Neural cell (in vitro differentiated cells): ENCODE data around the gene SEMA3B. TPM values are rescaled to one million over a fixed set of nuclear protein-coding genes. Genes with fewer than 3 reads are reported as not detected.

Source experiments
- H2AFZ ChIP-seq: fragments of 200-600, 300-800 bp; sonication (generic), shearing (Covaris generic); 2 replicates; pipeline ENCODE4 v1.6.0; 2014; ENCODE audit warnings: low read depth, mild to moderate bottlenecking, antibody characterized with exemption, low read length, moderate library complexity
- H3F3A ChIP-seq: fragments of 200-600 bp; shearing (Covaris generic); 2 replicates; pipeline ENCODE4 v1.6.1; 2016; ENCODE audit warnings: mild to moderate bottlenecking, moderate library complexity, mixed read lengths, antibody characterized with exemption, low read length; ENCODE audit not compliant: insufficient read depth, poor library complexity, severe bottlenecking
- H3K27ac ChIP-seq: fragments of 200-600, 300-800 bp; sonication (generic), shearing (Covaris generic); 2 replicates; pipeline ENCODE4 v1.5.1; 2014; ENCODE audit warnings: mild to moderate bottlenecking, low read length, moderate library complexity
- H3K27me3 ChIP-seq: fragments of 300-800, 200-600 bp; sonication (generic), shearing (Covaris generic); 2 replicates; pipeline ENCODE4 v1.6.0; 2014; ENCODE audit warnings: mild to moderate bottlenecking, low read depth, low read length, moderate library complexity; ENCODE audit not compliant: insufficient read depth
- H3K36me3 ChIP-seq: fragments of 300-800, 200-600 bp; sonication (generic), shearing (Covaris generic); 2 replicates; pipeline ENCODE4 v1.5.1; 2014; ENCODE audit warnings: mild to moderate bottlenecking, antibody characterized with exemption, low read length, moderate library complexity; ENCODE audit not compliant: insufficient read depth
- H3K4me2 ChIP-seq: fragments of 300-800, 200-600 bp; sonication (generic), shearing (Covaris generic); 2 replicates; pipeline ENCODE4 v1.6.0; 2014; ENCODE audit warnings: mild to moderate bottlenecking, low read length
- H3K4me3 ChIP-seq: fragments of 300-800, 200-600 bp; sonication (generic), shearing (Covaris generic); 2 replicates; pipeline ENCODE4 v1.5.1; 2014; ENCODE audit warnings: mild to moderate bottlenecking, low read length, moderate library complexity
- H3K79me2 ChIP-seq: fragments of 200-600 bp; shearing (Covaris generic); replicated peaks from 2 replicates; pipeline ENCODE4 v1.6.0; 2014; ENCODE audit warnings: mild to moderate bottlenecking, low read length, moderate library complexity; ENCODE audit not compliant: insufficient read depth
- H3K9ac ChIP-seq: fragments of 300-800, 200-600 bp; sonication (generic), shearing (Covaris generic); 2 replicates; pipeline ENCODE4 v1.6.1; 2016; ENCODE audit warnings: mild to moderate bottlenecking, low read length, mixed read lengths
- H3K9me2 ChIP-seq: fragments of 200-600 bp; shearing (Covaris generic); 2 replicates; pipeline ENCODE4 v1.6.1; 2016; ENCODE audit warnings: mild to moderate bottlenecking, low read length, mixed read lengths; ENCODE audit not compliant: insufficient read depth
- H3K9me3 ChIP-seq: fragments of 200-600, 300-800 bp; sonication (generic), shearing (Covaris generic); 2 replicates; pipeline ENCODE4 v1.6.1; 2016; ENCODE audit warnings: mild to moderate bottlenecking, mixed run types, low read length, moderate library complexity, mixed read lengths
- H4K20me1 ChIP-seq: fragments of 200-600 bp; shearing (Covaris generic); 2 replicates; pipeline ENCODE4 v1.6.1; 2016; ENCODE audit warnings: mild to moderate bottlenecking, mixed run types; ENCODE audit not compliant: insufficient read depth
- EP300 ChIP-seq: fragments of 450-650 bp; conservative IDR thresholded peaks from 2 replicates; pipeline ENCODE4 v1.6.1; 2014; ENCODE audit warnings: antibody characterized with exemption, mild to moderate bottlenecking, moderate library complexity; ENCODE audit not compliant: poor library complexity, severe bottlenecking
- EZH2 ChIP-seq: fragments of 200-600, 300-800 bp; shearing (Covaris generic), sonication (generic); IDR thresholded peaks from 2 replicates; pipeline ENCODE4 v1.6.1; 2014; ENCODE audit warnings: antibody characterized with exemption, low read length, borderline replicate concordance, mild to moderate bottlenecking; ENCODE audit not compliant: insufficient read depth, poor library complexity, severe bottlenecking
- MXI1 ChIP-seq: fragments of 450-650 bp; conservative IDR thresholded peaks from 2 replicates; pipeline ENCODE4 v1.6.1; 2014; ENCODE audit warnings: antibody characterized with exemption, mild to moderate bottlenecking; ENCODE audit not compliant: poor library complexity, severe bottlenecking
- POLR2AphosphoS5 ChIP-seq: IDR thresholded peaks from 2 replicates; pipeline ENCODE4 v1.6.1; 2012
- RAD21 ChIP-seq: fragments of 450-650 bp; conservative IDR thresholded peaks from 2 replicates; pipeline ENCODE4 v1.6.1; 2014; ENCODE audit warnings: antibody characterized with exemption, mild to moderate bottlenecking, moderate library complexity
- SMC3 ChIP-seq: fragments of 450-650 bp; conservative IDR thresholded peaks from 2 replicates; pipeline ENCODE4 v1.6.1; 2014; ENCODE audit warnings: antibody characterized with exemption, mild to moderate bottlenecking, moderate library complexity; ENCODE audit not compliant: poor library complexity
- TAF1 ChIP-seq: IDR thresholded peaks from 2 replicates; pipeline ENCODE4 v1.6.1; 2012; ENCODE audit warnings: low read depth
- polyA plus RNA-seq: library from polyadenylated mRNA; depleted of rRNA; stranded (reverse); fragments of >200 nt; gene quantifications from 2 replicates; pipeline ENCODE4 v1.2.3, GENCODE V29; 2014
- TF ChIP-seq, protein P1 (sequence below): fragments of 450-650 bp; IDR thresholded peaks from 2 replicates; pipeline ENCODE4 v1.5.1; 2014; ENCODE audit warnings: antibody characterized with exemption, mild to moderate bottlenecking, moderate library complexity; ENCODE audit not compliant: poor library complexity, severe bottlenecking
- TF ChIP-seq, protein P2 (sequence below): IDR thresholded peaks from 2 replicates; pipeline ENCODE4 v1.6.1; 2012; ENCODE audit warnings: borderline replicate concordance

The SEMA3B gene
- polyA plus RNA-seq, 1 donor from 2014 or later = 7.8 TPM

DNA sequence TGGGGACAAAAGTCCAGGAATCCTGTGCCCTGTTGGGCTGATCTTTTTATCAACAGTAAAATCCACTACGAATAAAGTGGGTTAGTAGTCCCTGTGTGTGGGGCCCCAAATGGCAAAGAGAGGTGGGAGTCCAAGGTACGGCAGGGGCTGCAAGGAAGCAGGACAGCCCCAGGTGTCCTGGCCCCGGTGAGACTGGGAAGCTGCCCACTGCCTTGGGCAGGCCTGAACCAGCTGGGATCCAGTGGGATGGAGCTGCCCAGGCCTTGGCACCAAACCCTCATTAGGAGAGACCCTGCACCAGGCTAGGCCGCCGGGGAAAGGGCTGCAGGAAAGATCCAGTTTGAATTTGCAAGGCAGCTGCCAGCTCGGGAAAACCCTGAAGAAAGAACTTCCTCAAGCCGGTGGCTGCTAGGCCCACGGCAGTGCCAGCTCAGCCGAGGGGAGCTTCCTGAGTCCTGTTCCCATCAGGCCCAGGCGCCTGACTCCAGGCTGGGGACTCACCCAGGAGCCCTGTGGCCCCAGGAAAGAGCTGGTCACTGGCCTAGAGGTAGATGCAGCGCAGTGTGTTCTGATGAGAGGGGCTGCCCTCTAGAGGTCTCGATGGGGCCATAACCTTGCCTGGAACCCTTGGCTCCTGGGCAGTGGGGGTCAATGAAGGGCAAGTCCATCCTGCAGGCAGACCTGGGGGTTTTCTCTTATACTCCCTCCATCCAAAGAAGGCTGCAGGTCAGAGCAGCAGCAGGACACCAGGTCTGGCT lies 47.4 kb upstream of the SEMA3B start:
- Histone ChIP-seq H3K9me3 (no peaks in the 10 kb centered on the region), H4K20me1 (no peaks in the 10 kb centered on the region), H3K27me3 (no peaks in the 10 kb centered on the region), H3K36me3 (no peaks in the 10 kb centered on the region), H3K9me2 (no peaks in the 10 kb centered on the region), H3K4me2 (no peak overlapping the region), H3K9ac (no peak overlapping the region), H3K79me2 (no peaks in the 10 kb centered on the region), H2AFZ (no peak overlapping the region), H3K4me3 (no peak overlapping the region), H3F3A (no peaks in the 10 kb centered on the region), H3K27ac (no peak overlapping the region)
- TF ChIP-seq, protein P1, sequence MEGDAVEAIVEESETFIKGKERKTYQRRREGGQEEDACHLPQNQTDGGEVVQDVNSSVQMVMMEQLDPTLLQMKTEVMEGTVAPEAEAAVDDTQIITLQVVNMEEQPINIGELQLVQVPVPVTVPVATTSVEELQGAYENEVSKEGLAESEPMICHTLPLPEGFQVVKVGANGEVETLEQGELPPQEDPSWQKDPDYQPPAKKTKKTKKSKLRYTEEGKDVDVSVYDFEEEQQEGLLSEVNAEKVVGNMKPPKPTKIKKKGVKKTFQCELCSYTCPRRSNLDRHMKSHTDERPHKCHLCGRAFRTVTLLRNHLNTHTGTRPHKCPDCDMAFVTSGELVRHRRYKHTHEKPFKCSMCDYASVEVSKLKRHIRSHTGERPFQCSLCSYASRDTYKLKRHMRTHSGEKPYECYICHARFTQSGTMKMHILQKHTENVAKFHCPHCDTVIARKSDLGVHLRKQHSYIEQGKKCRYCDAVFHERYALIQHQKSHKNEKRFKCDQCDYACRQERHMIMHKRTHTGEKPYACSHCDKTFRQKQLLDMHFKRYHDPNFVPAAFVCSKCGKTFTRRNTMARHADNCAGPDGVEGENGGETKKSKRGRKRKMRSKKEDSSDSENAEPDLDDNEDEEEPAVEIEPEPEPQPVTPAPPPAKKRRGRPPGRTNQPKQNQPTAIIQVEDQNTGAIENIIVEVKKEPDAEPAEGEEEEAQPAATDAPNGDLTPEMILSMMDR = no peak
- no peak for TF ChIP-seq SMC3
- no peak for TF ChIP-seq TAF1
- TF ChIP-seq RAD21 = no peak
- TF ChIP-seq, protein P2, sequence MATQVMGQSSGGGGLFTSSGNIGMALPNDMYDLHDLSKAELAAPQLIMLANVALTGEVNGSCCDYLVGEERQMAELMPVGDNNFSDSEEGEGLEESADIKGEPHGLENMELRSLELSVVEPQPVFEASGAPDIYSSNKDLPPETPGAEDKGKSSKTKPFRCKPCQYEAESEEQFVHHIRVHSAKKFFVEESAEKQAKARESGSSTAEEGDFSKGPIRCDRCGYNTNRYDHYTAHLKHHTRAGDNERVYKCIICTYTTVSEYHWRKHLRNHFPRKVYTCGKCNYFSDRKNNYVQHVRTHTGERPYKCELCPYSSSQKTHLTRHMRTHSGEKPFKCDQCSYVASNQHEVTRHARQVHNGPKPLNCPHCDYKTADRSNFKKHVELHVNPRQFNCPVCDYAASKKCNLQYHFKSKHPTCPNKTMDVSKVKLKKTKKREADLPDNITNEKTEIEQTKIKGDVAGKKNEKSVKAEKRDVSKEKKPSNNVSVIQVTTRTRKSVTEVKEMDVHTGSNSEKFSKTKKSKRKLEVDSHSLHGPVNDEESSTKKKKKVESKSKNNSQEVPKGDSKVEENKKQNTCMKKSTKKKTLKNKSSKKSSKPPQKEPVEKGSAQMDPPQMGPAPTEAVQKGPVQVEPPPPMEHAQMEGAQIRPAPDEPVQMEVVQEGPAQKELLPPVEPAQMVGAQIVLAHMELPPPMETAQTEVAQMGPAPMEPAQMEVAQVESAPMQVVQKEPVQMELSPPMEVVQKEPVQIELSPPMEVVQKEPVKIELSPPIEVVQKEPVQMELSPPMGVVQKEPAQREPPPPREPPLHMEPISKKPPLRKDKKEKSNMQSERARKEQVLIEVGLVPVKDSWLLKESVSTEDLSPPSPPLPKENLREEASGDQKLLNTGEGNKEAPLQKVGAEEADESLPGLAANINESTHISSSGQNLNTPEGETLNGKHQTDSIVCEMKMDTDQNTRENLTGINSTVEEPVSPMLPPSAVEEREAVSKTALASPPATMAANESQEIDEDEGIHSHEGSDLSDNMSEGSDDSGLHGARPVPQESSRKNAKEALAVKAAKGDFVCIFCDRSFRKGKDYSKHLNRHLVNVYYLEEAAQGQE = no peak
- no peak for TF ChIP-seq POLR2AphosphoS5
- TF ChIP-seq MXI1 = no peak
- TF ChIP-seq EZH2 = no peak
- no peak for TF ChIP-seq EP300

DNA sequence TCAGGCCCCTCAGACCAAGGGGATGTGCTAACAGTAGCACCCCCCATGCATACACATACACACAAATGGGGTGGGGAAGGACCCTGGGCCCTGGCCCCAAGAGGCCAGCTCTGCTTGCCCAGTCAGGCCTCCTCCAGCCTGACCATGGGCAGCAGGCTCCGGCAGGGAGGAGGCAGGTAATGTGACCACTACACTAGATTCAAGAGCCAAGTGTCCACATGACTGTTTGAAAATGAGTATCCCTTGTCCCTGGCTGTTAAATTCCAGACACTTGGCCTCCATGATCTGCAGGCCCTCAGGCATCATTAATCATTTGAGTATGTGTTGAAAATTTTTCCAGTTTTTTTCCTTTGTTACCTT lies 46.8 kb upstream of the SEMA3B start:
- Histone ChIP-seq H2AFZ (no peak overlapping the region), H3K4me2 (no peak overlapping the region), H4K20me1 (no peaks in the 10 kb centered on the region), H3K27ac (no peak overlapping the region), H3K9ac (no peak overlapping the region), H3K79me2 (no peaks in the 10 kb centered on the region), H3K36me3 (no peaks in the 10 kb centered on the region), H3K9me2 (no peaks in the 10 kb centered on the region), H3K4me3 (no peak overlapping the region), H3F3A (no peaks in the 10 kb centered on the region), H3K9me3 (no peaks in the 10 kb centered on the region), H3K27me3 (no peaks in the 10 kb centered on the region)
- no peak for TF ChIP-seq EP300
- no peak for TF ChIP-seq SMC3
- TF ChIP-seq, protein P1 = no peak
- TF ChIP-seq EZH2 = no peak
